SJCRH30 (cell line): ENCODE data around the gene CCDC27. TPM values are rescaled to one million over a fixed set of nuclear protein-coding genes. Genes with fewer than 3 reads are reported as not detected.

Experiments
- DNase-seq, 2 experiments: peaks; one replicate each; pipeline ENCODE4 v3.0.0-alpha.2; 2015 to 2020
- H3K27ac ChIP-seq: fragments of 250-450 bp; sonication (Bioruptor Pico); 2 replicates; pipeline ENCODE4 v1.5.1; 2020; ENCODE audit warnings: mild to moderate bottlenecking, moderate library complexity
- H3K27me3 ChIP-seq: fragments of 250-450 bp; sonication (Bioruptor Pico); 2 replicates; pipeline ENCODE4 v1.5.1; 2020; ENCODE audit warnings: mild to moderate bottlenecking, moderate library complexity
- H3K36me3 ChIP-seq: fragments of 250-450 bp; sonication (Bioruptor Pico); 2 replicates; pipeline ENCODE4 v1.5.1; 2020; ENCODE audit warnings: mild to moderate bottlenecking, moderate library complexity
- H3K4me1 ChIP-seq: fragments of 250-450 bp; sonication (Bioruptor Pico); 2 replicates; pipeline ENCODE4 v1.5.1; 2020; ENCODE audit warnings: mild to moderate bottlenecking, moderate library complexity
- H3K4me3 ChIP-seq: fragments of 250-450 bp; sonication (Bioruptor Pico); 2 replicates; pipeline ENCODE4 v1.5.1; 2020; ENCODE audit warnings: mild to moderate bottlenecking, moderate library complexity
- H3K9me3 ChIP-seq: fragments of 250-450 bp; sonication (Bioruptor Pico); replicated peaks from 2 replicates; pipeline ENCODE4 v1.5.1; 2020; ENCODE audit warnings: mild to moderate bottlenecking, moderate library complexity
- total RNA-seq: library from RNA; depleted of rRNA; stranded (reverse); fragments of >200 nt; shearing (Covaris generic); gene quantifications from 2 replicates; pipeline ENCODE4 v1.2.3, GENCODE V29; 2014

Gene CCDC27
- total RNA-seq, 1 experiment from 2014 or later = not detected

DNA sequence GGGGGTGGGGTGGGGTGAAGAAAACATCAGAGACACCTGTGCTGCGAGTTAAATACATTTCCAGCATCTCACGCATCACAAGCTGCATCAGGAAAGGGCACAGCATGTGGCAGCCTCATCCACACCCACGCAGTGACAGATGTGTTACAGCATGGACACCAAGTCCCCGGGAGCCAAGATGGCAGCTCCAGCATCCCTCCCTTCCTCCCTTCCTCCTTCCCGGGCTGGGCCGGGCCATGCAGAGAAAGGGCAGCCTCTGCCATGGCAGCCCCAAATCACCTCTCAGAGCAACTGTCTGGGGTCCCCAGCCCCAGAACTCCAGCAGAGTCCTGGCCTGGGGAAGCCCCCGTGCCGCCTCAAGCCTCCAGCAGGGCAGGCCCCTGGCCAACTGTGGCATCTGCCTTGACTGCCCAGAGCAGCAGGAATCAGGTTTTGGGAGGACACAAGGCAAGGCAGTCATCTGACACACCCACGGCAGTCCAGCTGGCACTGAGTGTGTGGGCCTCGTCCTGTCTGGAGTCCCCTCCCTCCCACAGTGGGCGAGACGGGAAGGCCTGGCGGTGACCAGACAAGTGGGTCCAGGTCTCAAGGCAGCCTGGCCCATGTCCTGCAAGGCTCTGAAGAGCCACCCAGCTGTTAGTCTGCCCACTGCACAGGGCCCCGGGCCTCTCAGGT is 26.5 kb downstream of the CCDC27 start:
- DNase-seq = no peak
- no peaks in the 10 kb centered on the region for H3K9me3 ChIP-seq
- no peak overlapping the region for H3K4me3 ChIP-seq
- H3K27me3 ChIP-seq = no peaks in the 10 kb centered on the region
- H3K4me1 ChIP-seq = peaks cover 31% of the 10 kb centered on the region
- no peak overlapping the region for H3K27ac ChIP-seq
- peaks cover 45% of the 10 kb centered on the region for H3K36me3 ChIP-seq

DNA sequence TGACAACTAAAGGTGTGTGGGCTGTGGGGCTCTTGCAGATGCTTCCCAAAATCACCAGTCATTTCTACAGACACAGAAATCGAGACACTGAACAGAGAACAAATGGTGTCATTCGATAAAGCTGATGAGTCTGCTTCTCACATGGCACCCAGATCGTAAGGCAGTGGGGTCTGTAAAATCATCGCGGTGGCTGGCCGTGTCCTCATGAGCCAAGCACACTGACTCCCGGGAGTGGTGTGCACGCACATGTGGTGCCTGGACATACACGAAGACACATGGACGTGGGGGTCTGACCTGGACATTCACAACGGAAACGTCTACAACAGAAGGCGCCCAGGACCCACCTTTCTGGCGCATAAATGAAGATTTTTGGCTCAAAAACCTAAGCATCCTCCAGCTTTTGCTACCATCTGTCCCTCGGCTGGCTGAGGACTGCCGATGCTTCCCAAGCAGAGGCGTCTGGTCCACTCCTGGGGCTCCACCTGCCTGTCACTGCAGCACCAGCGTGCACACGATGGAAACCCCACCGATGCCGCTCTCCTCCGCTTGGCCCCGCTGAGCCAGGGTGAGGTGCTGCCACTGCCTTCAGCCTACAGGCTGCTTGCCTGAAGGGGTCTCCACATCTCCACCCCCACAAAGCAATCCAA is 27.1 kb downstream of the CCDC27 start:
- Histone ChIP-seq H3K4me1 (peaks cover 24% of the 10 kb centered on the region), H3K36me3 (peaks cover 51% of the 10 kb centered on the region), H3K27ac (no peak overlapping the region), H3K27me3 (no peaks in the 10 kb centered on the region), H3K9me3 (no peaks in the 10 kb centered on the region), H3K4me3 (no peak overlapping the region)
- DNase-seq = no peak

DNA sequence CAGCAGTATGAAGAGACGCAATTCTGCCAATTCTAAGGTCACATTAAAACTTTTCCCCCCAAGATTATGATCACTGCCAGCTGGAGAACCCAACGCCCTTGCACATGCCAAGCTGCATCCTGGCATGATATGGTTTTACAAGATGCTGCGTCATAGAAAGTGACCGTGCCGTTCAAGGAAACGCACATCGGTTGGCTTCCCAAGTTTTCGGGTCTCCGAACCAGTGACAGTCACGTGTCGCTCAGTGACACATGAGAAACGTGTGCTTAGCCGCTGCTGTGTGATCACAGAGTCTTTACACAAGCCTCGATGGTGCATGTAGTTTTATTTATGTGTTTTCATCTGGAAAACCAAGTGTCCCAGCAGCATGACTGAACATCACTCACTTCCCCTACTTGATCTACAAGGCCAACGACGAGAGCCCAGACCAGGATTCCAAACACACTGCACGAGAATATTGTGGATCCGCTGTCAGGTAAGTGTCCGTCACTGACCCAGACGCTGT is 27.7 kb downstream of the CCDC27 start:
- no peak for DNase-seq
- Histone ChIP-seq H3K27me3 (no peaks in the 10 kb centered on the region), H3K9me3 (no peaks in the 10 kb centered on the region), H3K4me1 (peaks cover 20% of the 10 kb centered on the region), H3K36me3 (peaks cover 57% of the 10 kb centered on the region), H3K4me3 (no peak overlapping the region), H3K27ac (no peak overlapping the region)

- DNase-seq = no peak
- no peak overlapping the region for H3K27ac ChIP-seq
- no peak overlapping the region for H3K4me3 ChIP-seq
- H3K27me3 ChIP-seq = no peaks in the 10 kb centered on the region
- no peaks in the 10 kb centered on the region for H3K9me3 ChIP-seq
- peaks cover 13% of the 10 kb centered on the region for H3K4me1 ChIP-seq
- peaks cover 66% of the 10 kb centered on the region for H3K36me3 ChIP-seq
Observed at GRCh38 chr1:3780901-3781300, 28.7 kb downstream of the CCDC27 start.

DNA sequence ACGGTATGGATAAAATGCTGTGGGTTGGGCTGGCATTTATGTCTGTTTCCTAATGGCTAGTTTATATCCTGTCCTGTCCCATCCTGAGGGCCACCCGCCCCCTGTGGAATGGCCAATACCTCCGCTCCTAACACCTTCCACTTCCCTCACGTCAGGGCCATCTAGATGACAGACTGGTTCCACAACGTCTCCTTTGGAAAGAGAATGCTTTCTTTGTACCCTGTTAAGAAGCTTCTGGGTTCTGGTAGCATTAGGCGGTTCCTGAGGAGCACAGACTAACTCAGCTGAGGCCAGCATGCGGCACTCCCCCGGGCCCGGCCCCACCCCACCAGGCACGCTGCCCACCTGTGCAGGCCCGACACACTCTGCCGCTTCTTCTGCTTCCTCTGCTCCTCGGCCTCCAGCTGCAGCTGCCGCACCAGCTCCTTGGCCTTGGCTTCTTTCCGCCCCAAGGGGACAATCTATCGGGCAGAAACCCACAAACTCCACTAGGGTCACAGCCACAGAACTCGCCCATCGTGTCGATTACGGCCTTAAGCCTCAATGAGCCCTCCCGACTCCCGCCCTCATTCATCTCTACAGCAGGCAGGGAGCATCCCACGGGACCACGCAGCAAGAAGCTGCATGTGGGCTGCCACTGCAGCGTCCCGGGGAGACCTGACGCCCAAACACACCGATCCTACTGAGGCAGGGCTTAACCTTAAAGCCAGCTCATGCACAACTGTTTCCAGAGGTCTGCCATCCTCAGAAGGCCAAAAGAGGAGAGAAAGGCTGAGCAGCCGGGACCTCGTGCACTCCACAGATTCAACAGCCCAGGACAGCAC is 31.6 kb downstream of the CCDC27 start:
- no peak overlapping the region for H3K4me3 ChIP-seq
- H3K9me3 ChIP-seq = no peaks in the 10 kb centered on the region
- H3K4me1 ChIP-seq = no peaks in the 10 kb centered on the region
- H3K36me3 ChIP-seq = peaks cover 83% of the 10 kb centered on the region
- H3K27me3 ChIP-seq = no peaks in the 10 kb centered on the region
- DNase-seq = no peak
- no peak overlapping the region for H3K27ac ChIP-seq

- Histone ChIP-seq H3K4me1 (no peaks in the 10 kb centered on the region), H3K27ac (no peak overlapping the region), H3K4me3 (no peak overlapping the region), H3K36me3 (peaks cover 71% of the 10 kb centered on the region), H3K27me3 (no peaks in the 10 kb centered on the region), H3K9me3 (no peaks in the 10 kb centered on the region)
- no peak for DNase-seq
Observed at GRCh38 chr1:3785045-3785444, 32.8 kb downstream of the CCDC27 start.

- H3K4me1 ChIP-seq = no peaks in the 10 kb centered on the region
- DNase-seq = no peak
- no peaks in the 10 kb centered on the region for H3K27me3 ChIP-seq
- no peaks in the 10 kb centered on the region for H3K9me3 ChIP-seq
- H3K4me3 ChIP-seq = no peak overlapping the region
- H3K27ac ChIP-seq = no peak overlapping the region
- peaks cover 66% of the 10 kb centered on the region for H3K36me3 ChIP-seq
Observed at GRCh38 chr1:3785456-3786157, 33.4 kb downstream of the CCDC27 start.

- no peaks in the 10 kb centered on the region for H3K4me1 ChIP-seq
- peaks cover 57% of the 10 kb centered on the region for H3K36me3 ChIP-seq
- no peak overlapping the region for H3K27ac ChIP-seq
- no peak for DNase-seq
- no peak overlapping the region for H3K4me3 ChIP-seq
- no peaks in the 10 kb centered on the region for H3K27me3 ChIP-seq
- H3K9me3 ChIP-seq = no peaks in the 10 kb centered on the region
Observed at GRCh38 chr1:3786468-3787348, 34.5 kb downstream of the CCDC27 start.

GRCh38 chr1:3787349-3787715 is 35.1 kb downstream of the CCDC27 start:
- Histone ChIP-seq H3K27me3 (no peaks in the 10 kb centered on the region), H3K4me3 (no peak overlapping the region), H3K27ac (no peak overlapping the region), H3K36me3 (peaks cover 55% of the 10 kb centered on the region), H3K4me1 (no peaks in the 10 kb centered on the region), H3K9me3 (no peaks in the 10 kb centered on the region)
- DNase-seq = no peak

GRCh38 chr1:3787745-3788605 is 35.7 kb downstream of the CCDC27 start:
- H3K4me3 ChIP-seq = no peak overlapping the region
- no peaks in the 10 kb centered on the region for H3K4me1 ChIP-seq
- no peak for DNase-seq
- H3K9me3 ChIP-seq = no peaks in the 10 kb centered on the region
- H3K27me3 ChIP-seq = no peaks in the 10 kb centered on the region
- H3K36me3 ChIP-seq = peaks cover 49% of the 10 kb centered on the region
- no peak overlapping the region for H3K27ac ChIP-seq

- no peak for DNase-seq
- Histone ChIP-seq H3K4me1 (no peaks in the 10 kb centered on the region), H3K36me3 (peaks cover 41% of the 10 kb centered on the region), H3K9me3 (no peaks in the 10 kb centered on the region), H3K27me3 (no peaks in the 10 kb centered on the region), H3K27ac (no peak overlapping the region), H3K4me3 (no peak overlapping the region)
Observed at GRCh38 chr1:3788756-3789420, 36.6 kb downstream of the CCDC27 start.

DNA sequence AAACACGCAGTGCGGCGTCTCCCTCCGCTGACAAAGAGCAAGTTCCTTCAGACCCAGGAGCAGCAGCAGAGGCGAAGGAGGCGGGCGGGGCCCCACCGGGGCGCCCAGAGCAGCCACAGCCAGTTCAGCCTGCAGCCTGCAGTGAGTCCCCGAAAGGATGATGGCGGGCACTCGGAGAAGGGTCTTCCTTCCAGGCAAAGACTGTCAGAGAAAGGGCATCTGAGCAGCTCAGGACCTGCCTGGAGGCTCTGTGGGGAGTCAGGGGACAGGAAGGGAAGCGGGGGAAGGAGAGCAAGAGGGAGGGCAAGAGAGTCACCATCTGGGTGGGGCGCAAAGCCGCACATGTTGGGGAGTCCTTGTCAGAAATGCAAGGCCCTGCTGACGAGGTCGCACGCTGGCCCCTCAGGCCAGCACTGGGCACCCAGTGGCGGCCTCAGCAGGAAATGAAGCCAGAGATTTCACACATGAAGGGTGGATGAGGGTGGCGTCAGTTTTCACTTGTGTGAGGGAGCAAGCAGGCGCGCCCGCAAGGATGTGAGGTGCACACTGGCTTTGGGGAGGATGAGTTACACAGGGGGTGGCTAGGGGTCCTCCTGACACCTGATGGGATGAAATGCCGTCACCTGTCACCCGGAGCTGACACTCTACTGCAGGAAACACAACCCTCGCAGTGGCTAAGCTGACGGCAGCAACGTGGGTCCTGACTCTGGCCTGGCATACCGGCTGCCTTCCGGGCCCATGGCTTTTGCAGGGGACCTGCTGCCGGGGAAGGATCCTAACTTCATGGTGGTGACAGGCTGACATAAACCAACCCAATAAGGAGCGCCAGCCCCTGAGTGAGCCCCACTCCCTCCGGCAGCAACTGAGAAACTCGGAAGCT is 37.4 kb downstream of the CCDC27 start:
- H3K36me3 ChIP-seq = peaks cover 39% of the 10 kb centered on the region
- DNase-seq = no peak
- no peaks in the 10 kb centered on the region for H3K4me1 ChIP-seq
- no peaks in the 10 kb centered on the region for H3K27me3 ChIP-seq
- no peak overlapping the region for H3K4me3 ChIP-seq
- no peaks in the 10 kb centered on the region for H3K9me3 ChIP-seq
- H3K27ac ChIP-seq = no peak overlapping the region
